Loucy (cell line): ENCODE results near the gene TMEM132E.

Source experiments
- EZH2phosphoT487 ChIP-seq: fragments of 200-600 bp; IDR thresholded peaks from 2 replicates; pipeline ENCODE4 v1.6.1; 2018; ENCODE audit warnings: antibody characterized with exemption, mild to moderate bottlenecking, moderate library complexity, borderline replicate concordance
- TF ChIP-seq, protein P1 (sequence below): fragments of 200-600 bp; sonication (generic); conservative IDR thresholded peaks from 2 replicates; pipeline ENCODE4 v1.5.1; 2014; ENCODE audit warnings: mild to moderate bottlenecking, antibody characterized with exemption, low read length

DNA sequence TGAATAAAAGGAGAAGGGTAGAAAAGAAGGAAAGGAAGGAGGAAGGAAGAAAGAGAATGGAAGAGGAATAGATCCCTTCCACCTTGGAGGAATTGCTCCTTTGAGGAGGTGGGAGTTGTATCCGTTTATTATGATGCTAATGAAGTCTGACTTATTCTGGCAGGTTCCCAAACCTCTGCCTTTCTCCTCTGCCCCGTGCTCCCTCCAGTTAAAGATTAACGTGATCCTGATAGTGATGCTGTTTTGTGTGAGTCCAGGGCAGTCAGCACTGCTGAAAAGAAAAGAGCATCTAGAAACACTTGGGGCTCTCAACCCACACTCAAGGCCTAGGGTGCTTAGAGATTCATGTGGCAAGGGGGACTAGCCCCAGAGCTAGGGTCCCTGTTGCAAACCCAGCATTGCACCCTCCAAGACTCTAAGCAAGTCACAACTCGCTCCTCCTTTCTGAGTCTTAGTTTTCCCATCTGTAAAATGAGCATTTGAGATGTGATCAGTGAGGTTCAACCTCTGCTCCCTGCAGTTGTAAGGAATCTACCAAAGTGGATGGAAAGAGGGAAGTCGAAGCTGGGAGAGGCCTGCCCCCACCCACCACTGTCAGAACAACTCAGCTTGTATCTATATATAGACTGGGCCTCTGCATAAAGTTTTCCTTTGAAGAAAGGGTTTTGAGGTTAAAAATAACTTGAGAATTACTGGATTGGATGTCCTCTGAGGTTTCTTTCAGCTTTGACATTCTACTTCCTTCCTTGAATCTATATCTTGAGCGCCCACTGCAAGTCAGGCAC lies 46.9 kb upstream of the TMEM132E start:
- TF ChIP-seq, protein P1, sequence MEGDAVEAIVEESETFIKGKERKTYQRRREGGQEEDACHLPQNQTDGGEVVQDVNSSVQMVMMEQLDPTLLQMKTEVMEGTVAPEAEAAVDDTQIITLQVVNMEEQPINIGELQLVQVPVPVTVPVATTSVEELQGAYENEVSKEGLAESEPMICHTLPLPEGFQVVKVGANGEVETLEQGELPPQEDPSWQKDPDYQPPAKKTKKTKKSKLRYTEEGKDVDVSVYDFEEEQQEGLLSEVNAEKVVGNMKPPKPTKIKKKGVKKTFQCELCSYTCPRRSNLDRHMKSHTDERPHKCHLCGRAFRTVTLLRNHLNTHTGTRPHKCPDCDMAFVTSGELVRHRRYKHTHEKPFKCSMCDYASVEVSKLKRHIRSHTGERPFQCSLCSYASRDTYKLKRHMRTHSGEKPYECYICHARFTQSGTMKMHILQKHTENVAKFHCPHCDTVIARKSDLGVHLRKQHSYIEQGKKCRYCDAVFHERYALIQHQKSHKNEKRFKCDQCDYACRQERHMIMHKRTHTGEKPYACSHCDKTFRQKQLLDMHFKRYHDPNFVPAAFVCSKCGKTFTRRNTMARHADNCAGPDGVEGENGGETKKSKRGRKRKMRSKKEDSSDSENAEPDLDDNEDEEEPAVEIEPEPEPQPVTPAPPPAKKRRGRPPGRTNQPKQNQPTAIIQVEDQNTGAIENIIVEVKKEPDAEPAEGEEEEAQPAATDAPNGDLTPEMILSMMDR = no peak
- TF ChIP-seq EZH2phosphoT487 = no peak
